HCT116 (cell line): Measurements from ENCODE around the gene PPM1H. TPM values are rescaled to one million over a fixed set of nuclear protein-coding genes. Genes with fewer than 3 reads are reported as not detected.

Experiments
- ATAC-seq: fragments of 200-7000 bp; cut with Tn5 transposase; 2 replicates; pipeline ENCODE4 v1.9.1; 2020; ENCODE audit warnings: mild to moderate bottlenecking, moderate library complexity
- BruUV-seq: library from RNA; stranded (reverse); fragments of 400-500 nt; replicated peaks from 2 replicates; lab custom pipeline; 2021; lab: Mats Ljungman, UMichigan
- CTCF ChIA-PET: fragments of 300-600 bp; sonication (Branson Sonifier 250); formaldehyde crosslinking; loops from one replicate; lab custom pipeline; 2021; ENCODE audit warnings: antibody characterized with exemption; lab: Charles Lee
- POLR2A ChIA-PET: fragments of 300-600, 350-600 bp; sonication (Branson Sonifier 250); formaldehyde crosslinking; loops from one replicate; lab custom pipeline; 2021; ENCODE audit warnings: antibody characterized with exemption; lab: Charles Lee
- RAD21 ChIA-PET, 2 experiments: fragments of 300-600 bp; sonication (Branson Sonifier 250); formaldehyde crosslinking; loops; one replicate each; lab custom pipeline; 2023; ENCODE audit warnings: low total read pairs in 2 of 2; ENCODE audit not compliant: uncharacterized antibody in 2 of 2, unreplicated experiment in 2 of 2, low non-redundant PET in 1 of 2; lab: Charles Lee
- DNase-seq: peaks from one replicate; pipeline ENCODE4 v3.0.0-alpha.2; 2010; ENCODE audit warnings: low read depth, low spot score
- H2AFZ ChIP-seq: fragments of 200-600 bp; shearing (Covaris generic), sonication (generic); 2 replicates; pipeline ENCODE4 v1.6.1; 2017; ENCODE audit warnings: low read depth, mixed run types, mixed read lengths, antibody characterized with exemption, low read length; ENCODE audit not compliant: poor library complexity, severe bottlenecking
- H3K27ac ChIP-seq: 2 replicates; pipeline ENCODE4 v1.5.1; 2012; ENCODE audit warnings: low read depth, low read length
- H3K27me3 ChIP-seq: fragments of 200-600 bp; sonication (generic); 2 replicates; pipeline ENCODE4 v1.6.1; 2016; ENCODE audit warnings: mixed run types, low read length, mixed read lengths; ENCODE audit not compliant: insufficient read depth
- H3K36me3 ChIP-seq, 2 experiments: fragments of 200-500 bp in 1 of 2; fragments of 200-600 bp in 1 of 2; sonication (Bioruptor generic) in 1 of 2; sonication (generic) in 1 of 2; 2 replicates each; pipeline versions ENCODE4 v1.5.1 to v1.6.1; 2014 to 2016; ENCODE audit warnings: low read length in 2 of 2, inconsistent platforms in 1 of 2, mixed read lengths in 1 of 2, mixed run types in 1 of 2; ENCODE audit not compliant: insufficient read depth in 2 of 2, control insufficient read depth in 1 of 2
- H3K4me1 ChIP-seq, 2 experiments: fragments of 200-600 bp in 1 of 2; sonication (generic) in 1 of 2; 2 replicates each; pipeline versions ENCODE4 v1.5.1 to v1.6.1; 2012 to 2017; ENCODE audit warnings: low read length in 2 of 2, inconsistent platforms in 1 of 2, mild to moderate bottlenecking in 1 of 2, mixed read lengths in 1 of 2, mixed run types in 1 of 2, moderate library complexity in 1 of 2; ENCODE audit not compliant: insufficient read depth in 2 of 2, control insufficient read depth in 1 of 2
- H3K4me2 ChIP-seq: fragments of 200-600 bp; sonication (generic); 2 replicates; pipeline ENCODE4 v1.6.1; 2017; ENCODE audit warnings: mixed run types, low read length, mixed read lengths
- H3K4me3 ChIP-seq, 2 experiments: fragments of 200-600 bp in 1 of 2; sonication (generic) in 1 of 2; replicated peaks in 1 of 2; 2 replicates each; pipeline ENCODE4 v1.5.1; 2011 to 2016; ENCODE audit warnings: low read length in 2 of 2, control low read depth in 1 of 2, low read depth in 1 of 2, mild to moderate bottlenecking in 1 of 2, mixed read lengths in 1 of 2, mixed run types in 1 of 2
- H3K79me2 ChIP-seq: fragments of 200-600 bp; sonication (generic); 2 replicates; pipeline ENCODE4 v1.6.1; 2017; ENCODE audit warnings: mild to moderate bottlenecking, mixed run types, low read length, moderate library complexity, mixed read lengths; ENCODE audit not compliant: insufficient read depth
- H3K9ac ChIP-seq: fragments of 200-600 bp; sonication (generic); 2 replicates; pipeline ENCODE4 v1.6.1; 2016; ENCODE audit warnings: low read length, mixed read lengths
- H3K9me2 ChIP-seq: fragments of 200-600 bp; sonication (generic), shearing (Covaris generic); 2 replicates; pipeline ENCODE4 v1.6.1; 2017; ENCODE audit warnings: mixed run types, mild to moderate bottlenecking, moderate library complexity; ENCODE audit not compliant: insufficient read depth
- H3K9me3 ChIP-seq, 2 experiments: fragments of 200-500 bp in 1 of 2; fragments of 200-600 bp in 1 of 2; sonication (Bioruptor generic) in 1 of 2; sonication (generic) in 1 of 2; 2 replicates each; pipeline ENCODE4 v1.6.1; 2014 to 2017; ENCODE audit warnings: low read length in 2 of 2, mixed read lengths in 2 of 2, inconsistent platforms in 1 of 2, low read depth in 1 of 2, mild to moderate bottlenecking in 1 of 2, mixed run types in 1 of 2, moderate library complexity in 1 of 2; ENCODE audit not compliant: control insufficient read depth in 1 of 2, insufficient read depth in 1 of 2
- H4K20me1 ChIP-seq: fragments of 200-600 bp; sonication (generic), shearing (Covaris generic); 2 replicates; pipeline ENCODE4 v1.6.1; 2017; ENCODE audit warnings: mixed run types, mild to moderate bottlenecking, moderate library complexity; ENCODE audit not compliant: insufficient read depth
- CBX3 ChIP-seq: IDR thresholded peaks from 2 replicates; pipeline ENCODE4 v1.6.1; 2012; ENCODE audit warnings: low read depth
- EGR1 ChIP-seq: IDR thresholded peaks from 2 replicates; pipeline ENCODE4 v1.6.1; 2012; ENCODE audit warnings: low read depth
- EZH2phosphoT487 ChIP-seq: fragments of 200-600 bp; IDR thresholded peaks from 2 replicates; pipeline ENCODE4 v1.6.1; 2018; ENCODE audit warnings: antibody characterized with exemption, borderline replicate concordance
- JUND ChIP-seq: IDR thresholded peaks from 2 replicates; pipeline ENCODE4 v1.6.1; 2012
- POLR2A ChIP-seq: IDR thresholded peaks from 2 replicates; pipeline ENCODE4 v1.7.0; 2011; ENCODE audit warnings: borderline replicate concordance; ENCODE audit not compliant: insufficient read depth, insufficient read length; ENCODE audit errors: extremely low read depth
- POLR2AphosphoS5 ChIP-seq: IDR thresholded peaks from 2 replicates; pipeline ENCODE4 v1.6.1; 2011; ENCODE audit warnings: mild to moderate bottlenecking, low read depth, low read length, moderate library complexity
- RAD21 ChIP-seq: IDR thresholded peaks from 2 replicates; pipeline ENCODE4 v1.6.1; 2012; ENCODE audit warnings: low read depth, mild to moderate bottlenecking
- SIN3A ChIP-seq: IDR thresholded peaks from 2 replicates; pipeline ENCODE4 v1.6.1; 2012; ENCODE audit warnings: low read depth
- SP1 ChIP-seq: IDR thresholded peaks from 2 replicates; pipeline ENCODE4 v1.6.1; 2012; ENCODE audit warnings: low read depth
- TCF7L2 ChIP-seq: IDR thresholded peaks from 2 replicates; pipeline ENCODE4 v1.7.0; 2011; ENCODE audit warnings: borderline replicate concordance, inconsistent platforms; ENCODE audit not compliant: insufficient read depth, insufficient read length; ENCODE audit errors: extremely low read depth
- YY1 ChIP-seq: IDR thresholded peaks from 2 replicates; pipeline ENCODE4 v1.6.1; 2011; ENCODE audit warnings: low read length, low read depth, moderate library complexity, mild to moderate bottlenecking; ENCODE audit not compliant: insufficient replicate concordance; ENCODE audit errors: extremely low read depth
- ZNF274 ChIP-seq: fragments of 200-500 bp; sonication (Bioruptor generic); IDR thresholded peaks from 2 replicates; pipeline ENCODE4 v1.6.1; 2014; ENCODE audit warnings: mild to moderate bottlenecking, low read depth, low read length, inconsistent platforms
- intact Hi-C: fragments of 100-400 bp; cut with micrococcal nuclease; formaldehyde crosslinking; loops from 2 replicates; pipeline ENCODE4 v1.10.0; 2022
- total RNA-seq: library from RNA; stranded (reverse); gene quantifications from one replicate; pipeline ENCODE4 v1.2.1, GENCODE V29; 2021; ENCODE audit not compliant: unreplicated experiment
- TF ChIP-seq, protein P1 (sequence below): IDR thresholded peaks from 2 replicates; pipeline ENCODE4 v1.6.1; 2011; ENCODE audit warnings: mild to moderate bottlenecking, low read length, moderate library complexity; ENCODE audit not compliant: insufficient replicate concordance; ENCODE audit errors: extremely low read depth
- TF ChIP-seq, protein P2 (sequence below), 3 experiments: fragments of 200-600 bp in 1 of 3; sonication (generic) in 1 of 3; IDR thresholded peaks in 2 of 3; conservative IDR thresholded peaks in 1 of 3; 2 replicates each; pipeline ENCODE4 v1.5.1; 2012 to 2017; ENCODE audit warnings: low read depth in 2 of 3, low read length in 2 of 3, antibody characterized with exemption in 1 of 3, borderline replicate concordance in 1 of 3, control low read depth in 1 of 3, mild to moderate bottlenecking in 1 of 3, mixed read lengths in 1 of 3, mixed run types in 1 of 3, moderate library complexity in 1 of 3; ENCODE audit not compliant: insufficient read depth in 1 of 3
- TF ChIP-seq, protein P3 (sequence below): IDR thresholded peaks from 2 replicates; pipeline ENCODE4 v1.6.1; 2012
- TF ChIP-seq, protein P4 (sequence below): IDR thresholded peaks from 2 replicates; pipeline ENCODE4 v1.6.1; 2012

Gene PPM1H
- total RNA-seq, 1 experiment from 2014 or later, result 8.0 TPM

DNA sequence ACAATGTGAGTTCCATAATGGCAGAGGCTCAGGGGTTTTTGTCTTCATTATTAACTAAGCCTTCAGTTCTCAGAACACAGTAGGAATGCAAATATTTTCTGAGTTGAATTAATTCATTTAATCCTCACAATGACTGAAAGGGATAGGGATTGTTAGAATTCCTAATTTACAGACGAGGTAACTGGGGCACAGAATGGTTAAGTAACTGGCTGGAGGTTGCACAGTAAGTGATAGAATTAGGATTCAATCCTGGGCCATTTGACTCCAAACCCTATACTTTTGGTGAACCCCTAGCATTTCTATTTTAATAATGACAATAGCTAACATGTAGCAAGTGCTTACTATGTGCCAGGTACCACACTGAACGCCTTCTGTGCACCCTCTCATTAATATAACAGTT is 163.1 kb downstream of the PPM1H start (continued):
- TF ChIP-seq TCF7L2, result no peak
- TF ChIP-seq ZNF274, result no peak
- TF ChIP-seq YY1, result no peak

DNA sequence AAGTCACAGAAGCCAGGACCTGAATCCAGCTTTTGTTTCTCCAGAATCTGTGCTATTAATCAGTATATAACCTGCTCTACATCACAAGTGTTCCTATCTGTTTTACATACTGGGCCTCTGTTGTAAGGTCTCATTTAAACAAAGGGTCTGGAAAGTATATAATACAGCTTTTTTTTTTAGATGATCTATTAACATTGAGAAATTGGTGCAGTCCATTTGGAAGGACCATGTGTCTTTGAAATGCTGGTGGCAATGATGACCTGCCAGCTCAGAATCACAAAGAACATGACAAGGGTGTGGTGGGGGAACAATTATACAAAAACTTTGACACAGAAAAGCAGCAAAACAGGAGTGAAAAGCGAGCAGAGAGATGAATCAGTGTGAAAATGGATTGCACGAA is 164.6 kb downstream of the PPM1H start:
- no TSS peak for BruUV-seq
- Histone ChIP-seq H3K4me3 (no peak overlapping the region), H4K20me1 (no peaks in the 10 kb centered on the region), H3K4me1 (peaks cover 0 to 23% of the 10 kb centered on the region in 2 experiments; a peak in 3 of 4 replicates), H3K27me3 (no peaks in the 10 kb centered on the region), H3K9me2 (no peaks in the 10 kb centered on the region)
- POLR2A ChIA-PET, result interaction anchor here (1.0 kb wide), 1 partner anchor 16 kb away, joined by 4 read pairs; no protein-coding TSS in a partner anchor
- intact Hi-C loops, result no loop called here
- TF ChIP-seq, protein P1, sequence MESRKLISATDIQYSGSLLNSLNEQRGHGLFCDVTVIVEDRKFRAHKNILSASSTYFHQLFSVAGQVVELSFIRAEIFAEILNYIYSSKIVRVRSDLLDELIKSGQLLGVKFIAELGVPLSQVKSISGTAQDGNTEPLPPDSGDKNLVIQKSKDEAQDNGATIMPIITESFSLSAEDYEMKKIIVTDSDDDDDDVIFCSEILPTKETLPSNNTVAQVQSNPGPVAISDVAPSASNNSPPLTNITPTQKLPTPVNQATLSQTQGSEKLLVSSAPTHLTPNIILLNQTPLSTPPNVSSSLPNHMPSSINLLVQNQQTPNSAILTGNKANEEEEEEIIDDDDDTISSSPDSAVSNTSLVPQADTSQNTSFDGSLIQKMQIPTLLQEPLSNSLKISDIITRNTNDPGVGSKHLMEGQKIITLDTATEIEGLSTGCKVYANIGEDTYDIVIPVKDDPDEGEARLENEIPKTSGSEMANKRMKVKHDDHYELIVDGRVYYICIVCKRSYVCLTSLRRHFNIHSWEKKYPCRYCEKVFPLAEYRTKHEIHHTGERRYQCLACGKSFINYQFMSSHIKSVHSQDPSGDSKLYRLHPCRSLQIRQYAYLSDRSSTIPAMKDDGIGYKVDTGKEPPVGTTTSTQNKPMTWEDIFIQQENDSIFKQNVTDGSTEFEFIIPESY, result no peak
- no peak for TF ChIP-seq SIN3A
- TF ChIP-seq, protein P2, sequence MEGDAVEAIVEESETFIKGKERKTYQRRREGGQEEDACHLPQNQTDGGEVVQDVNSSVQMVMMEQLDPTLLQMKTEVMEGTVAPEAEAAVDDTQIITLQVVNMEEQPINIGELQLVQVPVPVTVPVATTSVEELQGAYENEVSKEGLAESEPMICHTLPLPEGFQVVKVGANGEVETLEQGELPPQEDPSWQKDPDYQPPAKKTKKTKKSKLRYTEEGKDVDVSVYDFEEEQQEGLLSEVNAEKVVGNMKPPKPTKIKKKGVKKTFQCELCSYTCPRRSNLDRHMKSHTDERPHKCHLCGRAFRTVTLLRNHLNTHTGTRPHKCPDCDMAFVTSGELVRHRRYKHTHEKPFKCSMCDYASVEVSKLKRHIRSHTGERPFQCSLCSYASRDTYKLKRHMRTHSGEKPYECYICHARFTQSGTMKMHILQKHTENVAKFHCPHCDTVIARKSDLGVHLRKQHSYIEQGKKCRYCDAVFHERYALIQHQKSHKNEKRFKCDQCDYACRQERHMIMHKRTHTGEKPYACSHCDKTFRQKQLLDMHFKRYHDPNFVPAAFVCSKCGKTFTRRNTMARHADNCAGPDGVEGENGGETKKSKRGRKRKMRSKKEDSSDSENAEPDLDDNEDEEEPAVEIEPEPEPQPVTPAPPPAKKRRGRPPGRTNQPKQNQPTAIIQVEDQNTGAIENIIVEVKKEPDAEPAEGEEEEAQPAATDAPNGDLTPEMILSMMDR (IDR thresholded peaks at IDR 0.05 in 2 of 3, conservative IDR thresholded peaks at IDR 0.05 in 1 of 3; ENCODE audit: borderline replicate concordance in 1 of 3, insufficient read depth in 1 of 3, low read depth in 2 of 3, low read length in 2 of 3), result no peak
- TF ChIP-seq JUND, result no peak
- no peak for TF ChIP-seq SP1
- TF ChIP-seq, protein P3, sequence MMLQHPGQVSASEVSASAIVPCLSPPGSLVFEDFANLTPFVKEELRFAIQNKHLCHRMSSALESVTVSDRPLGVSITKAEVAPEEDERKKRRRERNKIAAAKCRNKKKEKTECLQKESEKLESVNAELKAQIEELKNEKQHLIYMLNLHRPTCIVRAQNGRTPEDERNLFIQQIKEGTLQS, result no peak
- no peak for TF ChIP-seq CBX3
- TF ChIP-seq POLR2A, result no peak
- no peak for TF ChIP-seq POLR2AphosphoS5
- TF ChIP-seq RAD21, result no peak
- no peak for TF ChIP-seq EZH2phosphoT487
- TF ChIP-seq YY1, result no peak
- TF ChIP-seq, protein P4, sequence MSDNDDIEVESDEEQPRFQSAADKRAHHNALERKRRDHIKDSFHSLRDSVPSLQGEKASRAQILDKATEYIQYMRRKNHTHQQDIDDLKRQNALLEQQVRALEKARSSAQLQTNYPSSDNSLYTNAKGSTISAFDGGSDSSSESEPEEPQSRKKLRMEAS, result no peak
- no peak for TF ChIP-seq EGR1
- TF ChIP-seq, all 23 proteins: peak for 0
- Histone ChIP-seq H2AFZ (no peak overlapping the region), H3K4me2 (no peak overlapping the region), H3K36me3 (no peaks in the 10 kb centered on the region), H3K27ac (no peak overlapping the region), H3K9me3 (no peaks in the 10 kb centered on the region), H3K9ac (no peak overlapping the region), H3K79me2 (no peaks in the 10 kb centered on the region)
- no peak for ATAC-seq
- ChIA-PET RAD21 (interaction anchor here in 1 of 2 experiments (0.7 kb wide), 1 partner anchor 188 kb away, joined by 4 read pairs; no protein-coding TSS in a partner anchor), CTCF (no interaction called here)
- DNase-seq, result no peak
